ENCODE measurements around the gene ELOVL6.
"Not testable (repeated sequence)": the region's sequence is repeated elsewhere in the genome, so short reads cannot be mapped to it uniquely, and the experiment has no call there.

Gene ELOVL6, protein sequence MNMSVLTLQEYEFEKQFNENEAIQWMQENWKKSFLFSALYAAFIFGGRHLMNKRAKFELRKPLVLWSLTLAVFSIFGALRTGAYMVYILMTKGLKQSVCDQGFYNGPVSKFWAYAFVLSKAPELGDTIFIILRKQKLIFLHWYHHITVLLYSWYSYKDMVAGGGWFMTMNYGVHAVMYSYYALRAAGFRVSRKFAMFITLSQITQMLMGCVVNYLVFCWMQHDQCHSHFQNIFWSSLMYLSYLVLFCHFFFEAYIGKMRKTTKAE

DNA sequence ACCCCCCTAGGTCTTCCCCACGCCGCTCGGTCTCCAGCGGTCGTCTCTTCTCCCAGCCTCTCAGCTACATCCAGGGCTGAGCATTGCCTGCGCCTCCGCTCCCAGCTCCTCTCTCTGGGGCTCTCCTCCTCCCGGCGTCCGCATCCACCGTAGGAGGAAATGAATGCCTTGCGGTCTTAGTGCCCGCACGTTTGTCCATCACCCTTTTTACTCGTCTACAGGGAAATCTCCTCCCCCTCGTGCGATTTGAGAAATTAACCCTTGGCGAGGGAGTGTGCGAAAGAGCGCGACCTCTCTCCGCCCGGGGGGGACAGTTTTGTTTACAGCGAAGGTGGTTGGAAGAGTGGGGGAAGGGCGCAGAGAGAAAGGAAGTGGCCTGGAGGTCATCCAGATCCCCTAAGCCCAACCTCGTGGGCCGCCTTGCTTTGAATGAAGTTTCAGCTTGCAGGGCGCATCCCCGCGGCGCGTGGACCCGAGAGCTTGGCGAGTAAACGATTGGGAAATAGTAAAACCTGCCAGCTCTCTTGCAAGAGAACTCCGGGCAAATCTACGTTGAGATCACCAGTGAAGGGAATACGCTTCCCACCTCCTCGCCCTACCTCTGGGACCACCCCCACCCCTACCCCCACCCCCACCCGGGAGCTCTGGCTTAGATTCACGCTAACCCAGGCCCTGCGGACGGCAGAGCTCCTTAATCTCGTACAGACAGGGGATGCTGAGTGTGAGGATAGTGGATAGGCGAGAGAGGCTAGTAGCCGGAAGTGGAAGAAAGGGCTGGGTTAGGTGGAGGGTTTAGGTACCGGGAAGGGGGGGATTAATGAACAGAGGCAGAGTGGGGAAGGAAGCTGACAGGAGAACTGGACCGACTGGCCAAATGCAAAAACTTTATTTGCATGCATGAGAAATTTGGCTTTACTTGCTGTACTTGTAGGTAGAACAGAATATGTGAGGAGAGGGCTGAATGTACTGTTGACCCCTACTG, at the start of gene ELOVL6:
ELOVL6 (minus strand) TSS at position 181 of the 982 bp plus-strand sequence. CDS start 280 bp downstream, outside the sequence.
- no peak for DNase-seq

DNA sequence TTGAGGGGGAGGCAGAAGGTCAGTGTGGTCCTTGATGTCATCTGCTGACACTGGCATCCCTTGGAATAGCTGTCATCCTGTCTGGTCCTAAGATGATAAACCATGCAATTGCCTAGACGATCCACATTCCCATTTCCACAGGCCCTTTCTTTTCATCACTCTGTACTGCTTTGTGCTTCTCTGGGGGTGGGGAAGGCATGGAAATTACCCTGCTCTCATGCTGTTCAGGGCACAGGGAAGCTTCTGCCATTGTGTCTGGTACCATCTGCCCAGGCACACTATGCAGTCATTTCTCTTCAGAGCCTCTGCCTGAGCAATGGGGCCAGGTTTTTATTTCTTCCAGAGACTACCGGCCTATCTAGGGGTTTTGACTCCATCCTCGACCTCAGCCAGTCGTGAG, 49.7 kb upstream of the ELOVL6 start:
- no peak for DNase-seq

DNA sequence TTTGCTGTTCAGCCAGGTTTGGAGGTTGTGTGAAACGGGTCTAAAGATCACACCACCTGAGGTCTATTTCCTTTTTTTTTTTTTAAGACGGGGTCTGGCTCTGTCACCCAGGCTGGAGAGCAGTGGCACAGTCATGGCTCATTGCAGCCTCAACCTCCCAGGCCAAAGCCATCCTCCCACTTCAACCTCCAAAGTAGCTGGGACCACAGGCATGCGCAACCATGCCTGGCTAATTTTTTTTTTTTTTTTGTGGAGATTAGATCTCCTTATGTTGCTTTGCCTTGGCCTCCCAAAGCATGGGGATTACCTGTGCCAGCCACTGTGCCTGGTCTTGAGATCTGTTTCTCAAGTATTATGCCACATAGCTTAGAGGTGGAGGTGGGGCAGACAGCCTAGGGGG, 49.2 kb upstream of the ELOVL6 start:
- no peak for DNase-seq

DNA sequence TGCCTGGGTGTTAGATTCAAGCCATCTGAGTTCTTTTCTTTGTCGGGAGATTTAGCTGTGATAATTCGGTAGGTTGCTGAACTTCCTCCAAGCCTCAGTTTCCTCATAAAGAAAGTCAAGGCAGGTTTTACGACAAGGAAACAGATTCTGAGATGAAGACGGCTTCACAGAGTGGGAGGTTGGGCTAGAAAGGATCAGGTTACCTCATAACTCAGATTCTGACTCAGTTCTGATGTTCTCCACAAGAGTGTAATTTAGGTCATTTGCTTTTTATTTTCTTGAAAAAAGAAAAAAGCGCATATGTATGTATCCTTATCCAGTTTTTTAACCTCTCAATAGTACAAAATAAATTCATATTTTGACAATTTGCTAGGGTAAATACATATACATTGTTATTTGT, 47.2 kb upstream of the ELOVL6 start:
- DNase-seq, result no peak

DNA sequence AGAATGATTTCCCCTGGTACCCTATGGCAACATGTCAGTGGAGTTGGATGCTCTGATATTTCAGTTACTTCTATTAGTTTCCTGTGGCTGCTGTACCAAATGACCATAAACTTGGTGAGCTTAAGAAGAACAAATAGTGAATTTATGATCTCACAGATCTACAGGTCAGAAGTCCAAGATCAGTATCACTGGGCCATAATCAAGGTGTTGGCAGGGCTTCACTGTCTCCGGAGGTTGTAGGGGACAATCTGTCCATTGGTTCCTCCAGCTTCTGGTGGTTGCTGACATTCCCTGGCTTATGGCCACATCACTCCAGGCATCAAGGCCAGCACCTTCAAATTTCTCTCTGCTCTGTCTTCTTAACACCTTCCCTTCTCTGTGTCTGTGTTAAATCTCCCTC, 37.9 kb upstream of the ELOVL6 start:
- no peak for DNase-seq

DNA sequence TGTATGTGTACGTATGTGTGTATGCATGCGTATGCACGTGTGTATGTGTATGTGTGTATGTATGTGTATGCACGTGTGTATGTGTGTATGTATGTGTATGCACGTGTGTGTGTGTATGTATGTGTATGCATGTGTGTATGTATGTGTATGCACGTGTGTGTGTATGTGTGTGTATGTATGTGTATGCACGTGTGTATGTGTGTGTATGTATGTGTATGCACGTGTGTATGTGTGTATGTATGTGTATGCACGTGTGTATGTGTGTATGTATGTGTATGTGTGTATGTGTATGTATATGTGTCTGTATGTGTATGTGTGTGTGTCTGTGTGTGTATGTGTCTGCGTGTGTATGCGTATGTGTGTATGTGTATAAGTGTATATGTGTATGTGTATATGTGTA, 35.2 kb upstream of the ELOVL6 start:
- not testable (repeated sequence) for DNase-seq

GRCh38 chr4:110231869-110232268, 33.5 kb upstream of the ELOVL6 start:
- no peak for DNase-seq

DNA sequence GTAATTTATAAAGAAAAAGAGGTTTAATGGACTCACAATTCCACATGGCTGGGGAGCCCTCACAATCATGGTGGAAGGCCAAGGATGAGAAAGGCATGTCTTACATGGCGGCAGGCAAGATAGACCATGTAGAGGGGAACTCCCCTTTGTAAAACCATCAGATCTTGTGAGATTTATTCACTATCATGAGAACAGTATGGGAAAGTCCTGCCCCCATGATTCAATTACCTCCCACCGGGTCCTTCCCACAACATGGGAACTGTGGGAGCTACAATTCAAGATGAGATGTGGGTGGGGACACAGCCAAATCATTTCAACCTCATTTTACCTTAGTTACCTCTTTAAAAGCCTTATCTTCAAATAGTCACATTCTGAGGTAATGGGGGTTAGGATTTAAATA, 30.9 kb upstream of the ELOVL6 start:
- no peak for DNase-seq

DNA sequence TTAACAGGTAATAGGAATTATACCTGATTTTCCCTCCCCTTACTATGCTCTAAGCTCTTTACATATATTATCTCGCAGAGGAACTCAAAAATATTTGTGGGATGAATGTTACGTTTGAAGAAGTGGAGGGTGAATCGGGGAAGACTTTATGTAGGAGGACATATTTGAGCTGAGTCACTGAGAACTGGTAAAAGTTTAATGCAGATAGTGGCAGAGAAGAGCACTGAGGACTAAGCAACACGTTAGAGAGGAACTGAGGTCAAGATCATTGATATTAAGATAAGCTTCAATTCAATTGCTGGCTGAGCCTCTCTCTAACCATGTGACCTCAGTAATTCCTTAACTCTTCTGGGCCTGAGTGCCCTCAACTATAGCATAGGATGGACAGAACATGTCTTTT, 26.4 kb upstream of the ELOVL6 start:
- DNase-seq, result no peak

DNA sequence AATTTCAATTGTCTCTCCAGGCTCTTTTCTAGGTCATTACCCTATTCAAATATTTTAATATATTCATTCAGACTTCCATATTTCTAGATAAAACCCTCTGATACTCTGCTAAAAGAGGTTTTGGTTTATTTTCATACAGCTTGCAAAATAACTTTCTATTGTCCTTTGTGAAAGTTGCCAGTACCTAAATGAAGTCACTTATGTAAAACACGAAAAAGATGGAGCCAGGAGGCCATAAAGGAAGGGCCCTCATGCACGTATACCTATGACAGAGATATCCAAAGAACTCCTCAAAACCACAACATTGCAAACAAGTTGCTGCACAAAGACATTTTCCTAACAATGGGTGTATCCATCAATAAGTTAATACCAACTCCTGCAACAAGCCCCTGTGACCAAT, 25.7 kb upstream of the ELOVL6 start:
- DNase-seq, result no peak

- DNase-seq, result not testable (repeated sequence)
Measured at GRCh38 chr4:110218935-110219334, 20.5 kb upstream of the ELOVL6 start.

- DNase-seq, result not testable (repeated sequence)
Measured at GRCh38 chr4:110217181-110217580, 18.8 kb upstream of the ELOVL6 start.

GRCh38 chr4:110216129-110216528, 17.7 kb upstream of the ELOVL6 start:
- no peak for DNase-seq

DNA sequence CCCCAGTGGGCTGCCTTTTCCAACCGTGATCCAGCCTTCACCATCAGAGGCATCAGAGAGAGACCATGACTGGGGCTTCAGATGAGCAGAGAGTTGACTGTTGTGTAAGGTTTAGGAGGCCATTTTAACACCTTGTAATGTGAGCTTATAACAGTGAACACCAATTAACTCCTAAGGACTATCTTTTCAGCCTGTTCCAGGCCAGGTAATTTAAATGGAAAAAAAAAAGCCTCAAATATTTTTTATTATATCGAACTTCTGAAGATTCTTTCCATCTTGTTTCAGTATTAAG, 13.3 kb upstream of the ELOVL6 start:
- DNase-seq, result no peak

DNA sequence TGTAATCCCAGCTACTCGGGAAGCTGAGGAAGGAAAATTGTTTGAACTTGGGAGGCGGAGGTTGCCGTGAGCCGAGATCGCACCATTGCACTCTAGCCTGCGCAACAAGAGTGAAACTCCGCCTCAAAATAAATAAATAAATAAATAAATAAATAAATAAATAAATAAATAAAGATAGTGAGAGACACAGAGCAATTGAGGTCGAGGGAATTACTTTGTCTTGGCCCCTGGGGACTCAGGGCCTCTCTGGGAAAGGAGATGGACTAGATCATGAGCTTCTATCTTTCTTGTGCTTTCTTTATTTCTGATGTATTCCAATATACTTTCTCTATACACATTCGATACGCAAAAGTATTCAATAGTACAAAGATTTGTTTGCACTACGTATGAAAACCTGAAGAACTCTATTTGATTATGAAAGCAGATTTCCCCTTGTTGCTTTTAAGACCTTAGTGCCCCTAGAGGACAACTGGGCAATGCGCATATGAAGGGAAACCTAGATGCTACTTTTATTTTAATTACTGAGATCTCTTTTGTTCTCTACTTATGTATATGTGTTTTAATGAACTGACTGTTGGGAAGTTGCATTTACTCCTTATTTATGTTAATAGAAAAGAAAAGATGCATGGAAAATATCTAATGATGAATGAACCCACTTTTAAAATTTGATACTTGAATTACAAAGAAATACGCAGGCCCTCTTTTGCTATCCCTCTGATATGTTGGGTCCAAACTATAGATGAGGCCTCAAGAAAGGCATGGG, 12.8 kb upstream of the ELOVL6 start:
- DNase-seq, result no peak

DNA sequence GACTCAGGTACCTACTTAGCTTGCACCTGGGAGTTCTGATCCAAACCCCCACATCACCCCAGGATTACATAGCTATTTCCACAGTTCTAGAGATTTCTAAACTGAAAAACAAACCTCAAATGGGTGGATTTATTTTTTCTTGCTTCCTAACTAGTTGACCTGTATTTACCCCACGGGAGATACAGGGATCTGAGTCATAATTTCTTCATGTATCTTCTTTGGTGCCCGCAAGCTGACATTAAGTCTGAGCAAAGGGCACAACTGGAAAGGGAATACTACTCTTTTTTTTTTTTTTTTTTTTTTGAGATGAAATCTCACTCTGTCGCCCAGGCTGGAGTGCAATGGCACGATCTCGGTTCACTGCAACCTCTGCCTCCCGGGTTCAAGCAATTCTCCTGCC, 10.0 kb upstream of the ELOVL6 start:
- DNase-seq, result no peak

GRCh38 chr4:110207233-110207632, 8.8 kb upstream of the ELOVL6 start:
- DNase-seq, result no peak

- DNase-seq, result no peak
Measured at GRCh38 chr4:110202024-110202423, 3.6 kb upstream of the ELOVL6 start.

GRCh38 chr4:110201502-110201901, 3.1 kb upstream of the ELOVL6 start:
- no peak for DNase-seq

GRCh38 chr4:110200689-110201088, 2.3 kb upstream of the ELOVL6 start:
- DNase-seq, result no peak

DNA sequence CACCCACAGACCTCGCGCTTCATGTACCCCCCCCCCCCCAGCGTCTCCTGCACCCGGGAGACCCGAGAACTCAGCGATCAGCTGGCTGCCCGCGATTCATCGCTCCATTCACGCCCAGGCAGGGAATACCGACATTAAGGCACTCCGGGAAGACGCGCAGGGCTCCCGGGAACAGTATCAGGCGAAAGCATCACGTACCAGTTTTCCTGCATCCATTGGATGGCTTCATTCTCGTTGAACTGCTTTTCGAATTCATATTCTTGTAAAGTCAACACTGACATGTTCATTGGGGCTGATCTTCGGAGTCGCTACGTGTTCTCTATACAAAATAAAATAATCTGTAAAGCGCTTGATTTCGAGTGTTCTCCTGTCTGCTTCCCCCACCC, 373 bp downstream of the ELOVL6 start:
- no peak for DNase-seq

DNA sequence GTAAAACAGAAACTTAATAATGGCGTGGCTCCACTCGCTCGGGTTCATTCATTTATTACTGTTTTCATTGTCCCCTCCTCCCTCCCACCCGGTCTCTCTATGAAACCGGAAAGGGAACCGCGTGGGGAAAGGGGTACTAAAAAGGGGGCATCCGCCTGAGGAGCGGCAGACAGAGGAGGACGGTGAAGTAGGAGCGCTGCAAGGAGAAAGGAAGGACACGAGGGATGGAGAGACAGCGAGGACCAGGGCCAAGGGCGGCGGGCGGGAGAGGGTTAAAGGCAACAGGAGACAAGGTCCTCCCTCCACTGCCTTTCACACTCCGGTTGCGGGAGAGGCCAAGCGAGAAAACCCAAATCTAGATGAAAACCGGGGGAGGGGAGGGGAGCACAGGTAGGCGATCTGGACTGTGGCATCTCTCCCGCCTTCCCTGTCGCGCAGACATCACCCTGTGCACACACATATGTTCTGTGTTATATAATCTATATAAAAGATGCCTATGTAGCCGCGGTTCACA, 829 bp downstream of the ELOVL6 start:
- DNase-seq, result no peak

GRCh38 chr4:110196871-110197528, 1.4 kb downstream of the ELOVL6 start:
- no peak for DNase-seq

Measured in NCI-H187 treated with DMSO at 0.1 percent for 48 hours (cell line).